IPS-11a (cell line): Measurements from ENCODE around the gene IFNE.

Source experiments
- H3K4me3 ChIP-seq: one replicate; pipeline ENCODE4 v1.5.1; 2013; ENCODE audit warnings: low read depth, low read length, control low read depth

The IFNE gene, protein sequence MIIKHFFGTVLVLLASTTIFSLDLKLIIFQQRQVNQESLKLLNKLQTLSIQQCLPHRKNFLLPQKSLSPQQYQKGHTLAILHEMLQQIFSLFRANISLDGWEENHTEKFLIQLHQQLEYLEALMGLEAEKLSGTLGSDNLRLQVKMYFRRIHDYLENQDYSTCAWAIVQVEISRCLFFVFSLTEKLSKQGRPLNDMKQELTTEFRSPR

DNA sequence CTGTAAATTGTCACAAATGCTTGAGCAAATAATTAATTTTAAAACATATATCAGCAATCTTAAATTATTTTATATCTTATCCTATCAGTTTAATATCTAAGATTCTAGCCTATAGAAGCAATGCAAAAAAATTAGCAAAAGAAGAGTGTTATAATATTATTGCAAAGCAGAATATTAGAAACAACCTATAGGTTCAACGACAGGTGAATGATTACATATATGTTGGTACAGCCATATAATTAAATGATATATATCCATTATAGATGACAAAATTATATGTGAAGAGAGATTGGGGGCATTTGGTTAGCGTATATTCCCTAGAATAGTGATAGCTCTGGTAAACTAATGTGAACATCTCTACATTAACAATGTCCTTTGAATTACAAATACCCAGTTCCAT lies at the start of gene IFNE:
Gene IFNE, minus strand, starts transcription at position 101 of the 400 bp plus-strand sequence. CDS start 619 bp downstream, outside the sequence.
- H3K4me3 ChIP-seq = no peak within 1 kb of the TSS

DNA sequence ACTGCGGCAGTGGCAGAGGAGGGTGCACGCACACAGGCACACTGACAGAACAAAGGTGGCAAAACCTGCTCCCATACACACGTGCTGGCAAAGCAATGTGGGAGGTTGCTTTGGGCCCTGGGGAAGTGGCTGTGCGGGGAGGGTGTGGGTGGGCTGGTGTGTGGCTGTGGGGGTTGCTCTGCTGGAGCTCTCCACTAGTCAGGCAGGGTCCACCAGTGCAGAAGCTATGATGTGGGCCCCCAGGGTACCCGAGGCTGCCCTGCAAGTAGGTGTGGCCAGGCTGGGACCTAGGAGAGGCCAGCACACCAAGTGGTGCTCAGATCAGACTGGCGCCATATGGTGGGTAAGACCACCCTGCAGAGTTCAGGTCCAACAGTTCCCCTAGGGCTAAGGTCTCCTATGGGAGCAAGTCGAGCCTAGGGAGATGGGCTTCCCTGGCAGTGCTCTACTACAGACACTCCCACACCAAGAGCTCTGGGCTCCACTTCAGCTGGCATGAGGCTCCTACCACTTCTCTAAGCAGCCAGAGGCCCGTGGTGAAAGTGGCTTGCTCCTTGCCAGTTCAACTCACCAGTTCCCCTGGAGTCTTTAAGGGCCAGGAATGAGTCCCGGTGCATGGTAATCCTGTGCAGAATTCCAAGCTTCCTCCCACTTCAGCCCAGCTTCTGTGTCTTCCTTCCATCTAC lies 46.2 kb upstream of the IFNE start:
- H3K4me3 ChIP-seq = no peak overlapping the region

DNA sequence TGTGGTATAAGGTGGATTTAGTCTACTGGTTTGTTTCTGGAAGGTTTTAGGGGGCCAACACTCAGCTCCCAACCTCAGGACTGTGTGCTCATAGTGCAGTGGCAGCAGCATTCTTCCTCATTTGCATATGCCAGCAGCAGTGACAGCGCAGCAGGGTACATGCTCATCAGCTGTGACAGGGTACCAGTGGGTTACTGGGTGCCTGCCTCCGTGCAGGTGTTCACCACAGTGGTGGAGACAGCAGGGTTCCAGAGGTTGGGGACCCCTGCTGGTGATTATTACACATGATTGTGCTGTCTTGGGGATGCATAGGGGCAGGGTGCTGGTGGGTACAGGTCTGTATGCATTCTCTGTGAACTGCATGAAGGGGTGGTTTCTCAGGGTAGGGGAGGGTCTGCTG lies 45.5 kb upstream of the IFNE start:
- no peak overlapping the region for H3K4me3 ChIP-seq

DNA sequence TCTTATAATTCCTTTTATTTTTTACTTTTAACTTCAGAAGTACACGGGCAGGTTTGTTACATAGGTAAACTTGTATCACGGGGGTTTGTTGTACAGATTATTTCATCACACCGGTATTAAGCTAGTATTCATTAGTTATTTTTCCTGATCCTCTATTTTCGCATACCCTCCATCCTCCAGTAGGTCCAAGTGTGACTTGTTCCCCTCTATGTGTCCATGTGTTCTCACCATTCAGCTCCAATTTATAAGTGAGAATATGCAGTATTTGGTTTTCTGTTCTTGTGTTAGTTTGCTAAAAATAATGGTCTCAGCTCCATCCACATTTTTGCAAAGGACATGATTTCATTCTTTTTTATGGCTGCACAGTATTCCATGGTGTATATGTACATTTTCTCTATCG lies 43.1 kb upstream of the IFNE start:
- no peak overlapping the region for H3K4me3 ChIP-seq

DNA sequence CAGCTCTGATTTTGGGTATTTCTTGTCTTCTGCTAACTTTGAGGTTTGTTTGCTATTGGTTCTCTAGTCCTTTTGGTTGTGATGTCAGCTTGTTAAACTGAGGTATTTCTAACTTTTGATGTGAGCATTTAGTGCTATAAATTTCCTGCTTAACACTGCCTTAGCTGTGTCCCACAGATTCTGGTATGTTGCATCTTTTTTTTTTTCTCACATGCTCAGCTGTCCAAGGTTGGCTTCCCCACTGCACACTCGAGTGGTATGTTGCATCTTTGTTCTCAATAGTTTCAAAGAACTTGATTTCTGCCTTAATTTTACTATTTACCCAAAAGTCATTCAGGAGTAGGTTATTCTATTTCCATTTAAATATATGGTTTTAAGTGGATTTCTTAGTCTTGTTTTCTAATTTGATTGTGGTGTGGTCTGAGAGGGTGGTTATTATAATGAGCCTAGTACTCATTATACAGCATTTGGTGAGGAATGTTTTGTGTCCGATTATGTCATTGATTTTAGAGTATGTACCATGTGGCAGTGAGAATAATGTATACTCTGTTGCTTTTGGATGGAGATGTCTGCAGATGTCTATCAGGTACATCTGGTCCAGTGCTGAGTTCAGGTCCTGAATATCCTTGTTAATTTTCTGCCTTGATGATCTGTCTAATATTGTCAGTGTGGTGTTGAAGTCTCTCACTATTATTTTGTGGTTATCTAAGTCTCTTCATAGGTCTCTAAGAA lies 42.2 kb upstream of the IFNE start:
- no peak overlapping the region for H3K4me3 ChIP-seq

DNA sequence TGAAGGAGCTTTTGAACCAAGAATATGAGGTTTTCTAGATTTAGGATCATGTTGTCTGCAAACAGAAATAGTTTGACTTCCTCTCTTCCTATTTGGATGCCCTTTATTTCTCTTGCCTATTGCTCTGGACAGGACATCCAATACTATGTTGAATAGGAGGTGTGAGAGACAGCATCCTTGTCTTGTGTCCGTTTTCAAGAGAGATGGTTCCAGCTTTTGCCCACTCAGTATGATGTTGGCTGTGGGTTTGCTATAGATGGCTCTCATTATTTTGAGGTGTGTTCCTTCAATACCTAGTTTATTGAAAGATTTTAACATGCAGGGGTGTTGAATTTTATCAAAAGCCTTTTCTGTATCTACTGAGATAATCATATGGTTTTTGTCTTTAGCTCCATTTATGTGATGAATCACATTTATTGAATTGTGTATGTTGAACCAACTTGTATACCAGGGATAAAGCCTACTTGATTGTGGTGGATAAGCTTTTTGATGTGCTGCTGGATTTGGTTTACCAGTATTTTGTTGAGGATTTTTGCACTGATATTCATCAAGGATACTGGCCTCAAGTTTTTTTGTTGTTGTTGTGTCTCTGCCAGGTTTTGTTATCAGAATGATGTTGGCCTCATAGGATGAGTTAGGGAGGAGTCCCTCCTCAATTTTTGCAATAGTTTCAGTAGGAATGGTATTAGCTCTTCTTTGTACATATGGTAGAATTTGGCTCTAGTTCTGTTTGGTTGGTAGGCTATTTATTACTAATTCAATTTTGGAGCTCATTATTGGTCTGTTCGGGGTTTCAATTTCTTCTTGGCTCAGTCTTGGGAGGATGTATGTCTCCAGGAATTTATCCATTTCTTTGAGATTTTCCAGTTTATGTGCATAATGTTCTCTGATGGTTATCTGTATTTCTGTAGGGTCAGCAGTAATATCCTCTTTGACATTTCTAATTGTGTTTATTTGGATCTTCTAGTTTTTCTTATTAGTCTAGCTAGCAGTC lies 41.2 kb upstream of the IFNE start:
- H3K4me3 ChIP-seq = no peak overlapping the region

DNA sequence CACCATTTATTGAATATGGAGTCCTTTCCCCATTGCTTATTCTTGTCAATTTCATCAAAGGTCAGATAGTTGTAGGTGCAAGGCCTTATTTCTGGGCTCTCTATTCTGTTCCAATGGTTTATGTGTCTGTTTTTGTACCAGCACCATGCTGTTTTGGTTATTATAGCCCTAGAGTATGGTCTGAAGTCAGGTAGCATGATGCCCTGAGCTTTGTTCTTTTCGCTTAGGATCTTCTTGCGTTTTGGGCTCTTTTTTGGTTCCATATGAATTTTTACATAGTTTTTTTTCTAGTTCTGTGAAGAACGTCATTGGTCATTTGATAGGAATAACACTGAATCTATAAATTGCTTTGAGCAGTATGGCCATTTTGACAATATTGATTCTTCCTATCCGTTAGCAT lies 40.2 kb upstream of the IFNE start:
- H3K4me3 ChIP-seq = no peak overlapping the region

DNA sequence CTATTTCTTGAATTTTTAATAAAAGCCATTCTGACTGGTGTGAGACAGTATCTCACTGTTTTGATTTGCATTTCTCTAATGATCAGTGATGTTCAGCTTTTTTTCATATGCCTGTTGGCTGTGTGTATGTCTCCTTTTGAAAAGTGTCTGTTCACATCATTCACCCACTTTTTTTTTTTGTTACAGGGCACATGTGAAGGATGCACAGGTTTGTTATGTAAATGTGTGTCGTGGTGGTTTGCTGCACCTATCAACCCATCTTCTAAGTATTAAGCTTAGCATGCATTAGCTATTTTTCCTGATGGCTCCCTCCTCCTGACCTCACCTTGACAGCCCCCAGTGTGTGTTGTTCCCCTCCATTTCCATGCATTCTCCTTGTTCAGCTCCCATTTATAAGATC lies 39.3 kb upstream of the IFNE start:
- no peak overlapping the region for H3K4me3 ChIP-seq

DNA sequence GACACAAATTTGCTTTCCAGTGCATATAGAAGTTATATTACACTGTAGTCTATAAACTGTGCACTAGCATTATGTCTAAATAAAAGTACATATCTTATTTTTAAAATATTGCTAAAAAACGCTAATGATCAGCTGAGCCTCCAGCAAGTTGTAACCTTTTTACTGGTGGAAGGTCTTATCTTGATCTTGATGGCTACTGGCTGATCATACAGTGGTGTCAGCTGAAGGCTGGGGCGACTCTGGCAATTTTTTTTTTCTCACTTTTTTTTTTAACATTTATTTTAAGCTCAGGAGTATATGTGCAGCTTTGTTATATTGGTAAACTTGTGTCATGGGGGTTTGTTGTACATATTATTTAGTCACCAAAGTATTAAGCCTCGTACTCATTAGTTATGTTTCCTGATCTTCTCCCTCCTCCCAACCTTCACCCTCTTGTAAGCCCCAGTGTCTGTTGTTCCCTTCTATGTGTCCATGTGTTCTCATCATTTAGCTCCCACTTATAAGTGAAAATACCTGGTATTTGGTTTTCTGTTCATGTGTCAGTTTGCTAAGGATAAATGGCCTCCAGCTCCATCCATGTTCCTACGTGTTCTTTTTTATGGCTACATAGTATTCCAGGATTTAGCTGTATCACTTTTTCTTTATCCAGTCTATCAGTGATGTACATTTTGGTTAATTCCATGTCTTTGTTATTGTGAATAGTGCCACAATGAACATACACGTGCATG lies 38.6 kb upstream of the IFNE start:
- H3K4me3 ChIP-seq = no peak overlapping the region

DNA sequence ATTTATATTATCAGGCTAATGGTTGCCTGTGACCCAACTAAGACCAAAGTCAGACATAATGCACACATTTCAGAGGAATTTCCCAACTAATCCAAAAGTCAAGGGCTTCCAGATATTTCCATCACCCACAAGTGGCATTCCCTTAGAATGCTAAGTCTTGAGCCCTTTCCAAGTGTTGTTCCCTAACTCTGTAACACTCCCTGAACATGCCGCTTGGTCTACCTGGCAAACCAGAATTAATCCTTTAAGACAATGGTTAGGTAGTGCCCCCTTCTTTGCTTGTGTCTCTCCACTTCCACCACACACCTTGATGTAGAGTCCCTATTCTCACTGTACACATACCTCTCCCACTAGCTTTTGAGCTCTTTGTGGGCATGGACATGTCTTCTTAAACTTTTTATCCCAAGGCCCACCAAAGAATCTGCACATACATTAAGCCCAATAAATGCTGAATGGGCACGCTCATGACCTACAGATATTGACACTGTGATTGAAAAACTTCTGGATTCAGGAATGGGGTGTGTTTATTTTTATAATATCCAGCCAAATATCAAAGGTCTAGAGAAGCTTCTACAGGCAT lies 37.8 kb upstream of the IFNE start:
- H3K4me3 ChIP-seq = no peak overlapping the region

DNA sequence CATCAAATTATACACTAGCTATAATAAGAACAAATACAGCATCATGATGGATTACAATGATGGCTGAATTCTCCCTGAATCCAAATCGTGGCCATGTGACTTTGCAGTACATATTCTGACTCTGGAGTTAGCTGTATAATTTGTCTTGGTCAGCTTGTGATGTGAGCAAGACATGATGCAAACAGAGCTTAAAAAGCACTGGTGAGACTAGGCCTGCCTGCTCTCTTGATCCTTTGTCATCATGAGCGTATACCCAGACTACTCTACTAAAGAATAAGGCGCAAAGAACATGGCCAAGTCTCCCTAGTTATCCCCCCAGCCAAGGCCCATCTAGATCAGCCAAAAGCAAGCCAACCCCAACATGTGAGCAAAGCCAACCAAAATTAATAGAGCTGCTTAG lies 34.7 kb upstream of the IFNE start:
- H3K4me3 ChIP-seq = no peak overlapping the region

DNA sequence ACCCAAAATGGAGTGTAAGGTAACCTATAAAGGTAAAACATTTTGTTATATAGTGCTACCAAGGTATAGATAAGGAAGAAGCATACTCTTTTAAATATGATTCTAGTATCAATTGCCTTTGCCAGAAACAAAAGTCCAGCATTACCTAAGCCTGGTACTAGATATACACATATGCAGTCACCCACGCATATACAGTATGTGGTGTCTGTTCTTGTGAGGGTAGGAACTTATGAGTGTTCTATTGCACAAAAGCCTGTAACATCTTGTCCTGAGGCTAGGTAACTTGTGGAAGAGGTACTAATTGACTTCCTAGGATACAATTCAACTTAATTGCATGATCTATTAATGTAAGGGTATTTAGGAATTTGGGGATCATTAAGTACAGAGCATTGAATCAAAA lies 31.3 kb upstream of the IFNE start:
- H3K4me3 ChIP-seq = no peak overlapping the region

DNA sequence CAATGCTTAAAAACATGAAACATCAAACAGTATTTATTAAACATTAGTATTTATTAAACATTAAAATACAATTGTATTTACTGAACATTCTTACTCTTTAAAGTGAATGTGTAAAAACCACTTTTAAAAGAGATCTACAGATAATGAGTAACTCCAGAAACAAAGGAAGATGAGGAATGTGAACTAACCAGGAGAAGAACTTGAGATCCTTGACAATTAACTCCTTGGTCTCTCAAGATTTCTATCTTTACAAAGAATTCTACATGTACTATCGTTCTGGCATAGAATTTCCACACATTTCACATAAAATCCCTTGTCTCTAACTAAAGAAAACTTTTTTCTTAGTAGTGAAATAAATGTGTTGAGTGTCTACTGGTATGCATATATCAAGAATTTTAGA lies 28.7 kb upstream of the IFNE start:
- H3K4me3 ChIP-seq = no peak overlapping the region

DNA sequence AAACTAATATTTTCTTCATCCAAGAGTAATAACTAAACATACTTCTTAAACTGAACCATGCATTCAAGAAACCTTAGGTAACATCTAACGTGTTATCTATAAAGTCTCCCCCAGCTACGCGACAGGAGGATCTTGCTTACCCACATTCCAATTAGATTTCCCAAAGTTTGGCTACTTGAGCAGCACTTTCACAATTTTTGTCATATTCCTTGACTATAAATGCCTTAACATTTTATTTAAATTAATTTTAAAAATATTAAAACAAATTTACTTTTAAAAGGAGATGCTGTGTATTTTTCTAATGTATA lies 25.3 kb upstream of the IFNE start:
- no peak overlapping the region for H3K4me3 ChIP-seq

DNA sequence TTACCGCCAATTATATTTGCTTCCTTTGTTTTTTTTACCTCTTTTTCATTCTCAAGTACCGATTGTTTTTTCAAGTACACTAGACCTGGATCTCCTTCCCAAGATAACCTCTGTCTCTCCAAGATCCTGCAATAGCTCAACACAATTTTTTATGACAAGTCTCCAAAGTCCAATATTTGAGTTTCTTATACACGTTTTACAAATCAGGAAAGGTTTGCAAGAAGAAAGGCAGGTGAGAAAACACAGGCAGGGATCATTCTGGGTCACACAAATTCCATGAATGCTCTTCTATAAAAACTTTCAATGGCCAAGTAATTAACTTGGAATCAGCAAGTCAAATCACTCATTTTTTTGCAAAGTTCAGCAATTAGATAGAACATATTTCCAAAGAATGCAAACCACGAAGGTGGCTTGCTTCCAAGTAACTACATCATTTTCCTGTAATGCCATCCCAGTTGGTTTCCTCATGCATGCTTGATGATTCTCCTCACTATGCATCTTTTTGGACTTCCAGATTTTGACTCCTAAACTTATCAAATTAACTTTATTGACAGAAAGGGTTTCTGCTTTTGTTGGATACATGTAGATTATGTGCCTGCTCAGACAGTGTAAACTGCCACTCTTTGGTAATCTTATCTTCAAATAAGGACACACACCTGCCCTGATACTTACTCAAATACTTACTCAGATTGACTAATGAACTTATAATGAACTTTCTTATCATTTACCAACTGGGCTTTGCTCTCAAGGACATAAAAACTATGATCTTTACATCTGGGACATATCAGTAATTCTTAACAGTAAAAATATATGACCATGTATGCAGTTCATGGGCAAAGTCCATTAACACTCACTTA lies 24.7 kb upstream of the IFNE start:
- no peak overlapping the region for H3K4me3 ChIP-seq

DNA sequence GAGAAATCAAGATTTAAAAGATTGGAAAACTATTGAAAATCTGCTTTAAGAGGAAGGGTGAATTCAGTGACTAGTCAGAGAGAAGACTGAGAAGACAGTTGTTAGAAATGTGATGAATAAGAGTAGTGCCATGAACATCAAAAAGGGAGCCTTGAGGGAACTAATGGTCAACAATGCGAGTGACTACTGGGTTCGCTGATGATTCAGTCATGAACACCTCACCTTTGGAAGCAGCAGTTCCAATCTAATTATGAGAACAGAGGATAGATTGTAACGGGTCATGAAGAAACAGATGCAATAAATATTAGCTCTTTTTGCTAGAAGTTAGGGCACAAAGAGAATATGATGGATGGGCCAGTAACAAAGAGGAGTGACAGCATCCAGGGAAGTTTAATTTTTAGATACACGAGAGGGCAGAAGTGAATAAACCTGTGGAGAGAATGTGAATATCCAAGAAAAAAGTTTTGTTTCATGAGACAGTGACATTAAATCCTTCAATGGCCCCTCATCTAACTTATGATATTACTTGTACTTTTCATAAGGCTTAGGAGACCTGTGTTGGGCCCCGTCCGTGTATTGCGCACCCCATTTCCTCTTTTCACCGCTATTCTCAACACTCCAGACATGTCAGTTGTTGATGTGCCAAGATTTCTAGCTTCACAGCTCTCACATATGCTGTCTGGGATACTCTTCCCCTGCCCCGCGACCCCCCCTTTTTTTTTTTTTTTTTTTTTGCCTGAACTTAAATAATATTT lies 23.5 kb upstream of the IFNE start:
- no peak overlapping the region for H3K4me3 ChIP-seq

DNA sequence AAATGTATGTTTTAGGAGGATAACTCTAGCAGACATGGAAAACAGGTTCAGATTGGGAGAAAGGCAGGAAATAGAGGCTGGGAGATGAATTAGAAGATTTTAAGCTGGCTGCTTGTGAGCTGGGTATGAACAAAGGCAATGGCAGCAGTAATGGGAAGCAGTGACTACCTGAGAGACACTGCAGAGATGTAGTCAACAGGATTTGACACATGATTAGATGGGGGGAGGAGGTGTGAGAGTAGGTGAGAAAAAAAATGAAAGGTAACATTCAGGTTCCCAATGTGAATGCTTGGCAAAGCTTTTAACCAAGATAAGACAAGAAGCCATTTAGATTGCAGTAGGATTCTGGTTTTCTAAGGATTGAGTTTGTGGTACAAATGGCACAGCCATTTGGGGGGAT lies 22.8 kb upstream of the IFNE start:
- H3K4me3 ChIP-seq = no peak overlapping the region

DNA sequence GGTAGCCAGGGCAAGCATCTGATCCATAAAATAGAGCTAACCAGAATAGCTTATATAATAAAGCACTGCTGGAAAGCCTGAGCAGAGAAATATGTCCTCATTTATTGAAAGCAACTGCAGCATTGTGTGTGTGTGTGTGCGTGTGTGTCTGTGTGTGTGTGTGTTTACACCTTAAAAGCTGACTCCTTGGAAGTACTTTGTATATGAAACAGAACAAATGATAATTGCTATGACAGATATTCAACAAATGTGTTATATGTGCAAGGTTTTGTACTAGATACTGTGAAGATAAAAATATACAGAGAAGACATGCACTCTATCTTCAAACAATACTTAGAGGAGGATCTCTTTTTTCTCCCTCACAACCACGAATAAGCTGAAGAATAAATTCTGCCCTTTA lies 22.0 kb upstream of the IFNE start:
- no peak overlapping the region for H3K4me3 ChIP-seq

DNA sequence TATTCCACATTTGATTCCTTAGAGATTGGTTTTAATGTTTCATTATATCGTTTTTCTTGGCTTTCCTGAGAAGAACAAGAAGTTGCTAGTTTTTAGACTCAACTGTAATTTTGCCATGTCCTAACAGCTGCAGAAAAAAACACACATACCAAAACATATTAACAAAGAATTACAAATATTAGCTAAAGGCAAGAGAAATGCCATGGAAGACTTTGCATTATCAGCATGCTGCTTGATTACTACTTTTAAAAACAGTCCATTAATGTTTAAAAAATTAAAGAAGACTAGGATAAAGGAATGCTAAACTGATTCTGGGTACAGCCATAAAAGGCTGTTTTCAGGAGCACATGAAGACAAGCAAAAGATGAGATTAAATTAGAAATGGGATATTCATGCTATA lies 20.5 kb upstream of the IFNE start:
- H3K4me3 ChIP-seq = no peak overlapping the region
